GM19043 (cell line): ENCODE data around the gene XIAP.
"Not testable (repeated sequence)": the region's sequence is repeated elsewhere in the genome, so short reads cannot be mapped to it uniquely, and the experiment has no call there.

Experiments used
- ATAC-seq: cut with Tn5 transposase; IDR thresholded peaks from one replicate; pipeline ENCODE4 v1.9.1; 2021; ENCODE audit warnings: low read depth; ENCODE audit not compliant: unreplicated experiment

The XIAP gene

GRCh38 chrX:123873956-123874355, 14.1 kb downstream of the XIAP start:
- ATAC-seq, result no peak

GRCh38 chrX:123876177-123876576, 16.3 kb downstream of the XIAP start:
- no peak for ATAC-seq

- no peak for ATAC-seq
These were observed 17.0 kb downstream of the XIAP start for GRCh38 chrX:123876844-123877243.

- ATAC-seq, result peak; percentile 71
These were observed 18.4 kb downstream of the XIAP start for GRCh38 chrX:123878252-123878721.

GRCh38 chrX:123881330-123881729, 21.5 kb downstream of the XIAP start:
- no peak for ATAC-seq

GRCh38 chrX:123882391-123882790, 22.5 kb downstream of the XIAP start:
- ATAC-seq, result no peak

GRCh38 chrX:123884809-123885408, 25.1 kb downstream of the XIAP start:
- no peak for ATAC-seq

- ATAC-seq, result no peak
These were observed 39.8 kb downstream of the XIAP start for GRCh38 chrX:123899701-123900100.

- not testable (repeated sequence) for ATAC-seq
These were observed 43.4 kb downstream of the XIAP start for GRCh38 chrX:123903261-123903660.

- ATAC-seq, result no peak
These were observed 45.5 kb downstream of the XIAP start for GRCh38 chrX:123905332-123905731.

- no peak for ATAC-seq
These were observed 46.9 kb downstream of the XIAP start for GRCh38 chrX:123906557-123907316.

GRCh38 chrX:123909523-123909922, 49.7 kb downstream of the XIAP start:
- no peak for ATAC-seq

- ATAC-seq, result no peak
These were observed 57.2 kb downstream of the XIAP start for GRCh38 chrX:123917069-123917468.

- ATAC-seq, result no peak
These were observed 58.4 kb downstream of the XIAP start for GRCh38 chrX:123918106-123918721.

GRCh38 chrX:123920105-123920785, 60.4 kb downstream of the XIAP start:
- ATAC-seq, result no peak

- no peak for ATAC-seq
These were observed 63.4 kb downstream of the XIAP start for GRCh38 chrX:123923211-123923610.

- no peak for ATAC-seq
These were observed 64.3 kb downstream of the XIAP start for GRCh38 chrX:123924186-123924585.

- no peak for ATAC-seq
These were observed 68.0 kb downstream of the XIAP start for GRCh38 chrX:123927845-123928244.

GRCh38 chrX:123932055-123932454, 72.2 kb downstream of the XIAP start:
- ATAC-seq, result not testable (repeated sequence)

GRCh38 chrX:123943074-123943473, 83.2 kb downstream of the XIAP start:
- ATAC-seq, result no peak

GRCh38 chrX:123943488-123943887, 83.6 kb downstream of the XIAP start:
- ATAC-seq, result no peak
